ENCODE data around the gene STXBP5.

- TF ChIP-seq, protein P1, sequence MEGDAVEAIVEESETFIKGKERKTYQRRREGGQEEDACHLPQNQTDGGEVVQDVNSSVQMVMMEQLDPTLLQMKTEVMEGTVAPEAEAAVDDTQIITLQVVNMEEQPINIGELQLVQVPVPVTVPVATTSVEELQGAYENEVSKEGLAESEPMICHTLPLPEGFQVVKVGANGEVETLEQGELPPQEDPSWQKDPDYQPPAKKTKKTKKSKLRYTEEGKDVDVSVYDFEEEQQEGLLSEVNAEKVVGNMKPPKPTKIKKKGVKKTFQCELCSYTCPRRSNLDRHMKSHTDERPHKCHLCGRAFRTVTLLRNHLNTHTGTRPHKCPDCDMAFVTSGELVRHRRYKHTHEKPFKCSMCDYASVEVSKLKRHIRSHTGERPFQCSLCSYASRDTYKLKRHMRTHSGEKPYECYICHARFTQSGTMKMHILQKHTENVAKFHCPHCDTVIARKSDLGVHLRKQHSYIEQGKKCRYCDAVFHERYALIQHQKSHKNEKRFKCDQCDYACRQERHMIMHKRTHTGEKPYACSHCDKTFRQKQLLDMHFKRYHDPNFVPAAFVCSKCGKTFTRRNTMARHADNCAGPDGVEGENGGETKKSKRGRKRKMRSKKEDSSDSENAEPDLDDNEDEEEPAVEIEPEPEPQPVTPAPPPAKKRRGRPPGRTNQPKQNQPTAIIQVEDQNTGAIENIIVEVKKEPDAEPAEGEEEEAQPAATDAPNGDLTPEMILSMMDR (conservative IDR thresholded peaks at IDR 0.05; ENCODE audit: low read depth, low read length): no peak
- peak; percentile 96 for TF ChIP-seq CEBPB (IDR thresholded peaks at IDR 0.05; ENCODE audit: low read depth, low read length)
- no peak for TF ChIP-seq MAFK (IDR thresholded peaks at IDR 0.05; ENCODE audit: low read depth, low read length)
- TF ChIP-seq, protein P2, sequence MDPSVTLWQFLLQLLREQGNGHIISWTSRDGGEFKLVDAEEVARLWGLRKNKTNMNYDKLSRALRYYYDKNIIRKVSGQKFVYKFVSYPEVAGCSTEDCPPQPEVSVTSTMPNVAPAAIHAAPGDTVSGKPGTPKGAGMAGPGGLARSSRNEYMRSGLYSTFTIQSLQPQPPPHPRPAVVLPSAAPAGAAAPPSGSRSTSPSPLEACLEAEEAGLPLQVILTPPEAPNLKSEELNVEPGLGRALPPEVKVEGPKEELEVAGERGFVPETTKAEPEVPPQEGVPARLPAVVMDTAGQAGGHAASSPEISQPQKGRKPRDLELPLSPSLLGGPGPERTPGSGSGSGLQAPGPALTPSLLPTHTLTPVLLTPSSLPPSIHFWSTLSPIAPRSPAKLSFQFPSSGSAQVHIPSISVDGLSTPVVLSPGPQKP (IDR thresholded peaks at IDR 0.05; ENCODE audit: borderline replicate concordance, low read depth, low read length): no peak
- no peak for TF ChIP-seq RCOR1 (IDR thresholded peaks at IDR 0.05; ENCODE audit: insufficient replicate concordance, low read length)
- no peak for TF ChIP-seq RAD21 (IDR thresholded peaks at IDR 0.05; ENCODE audit: low read length)
- no peak for TF ChIP-seq POLR2A (IDR thresholded peaks at IDR 0.05; ENCODE audit: low read depth, low read length)
- no peak for TF ChIP-seq RFX5 (IDR thresholded peaks at IDR 0.05; ENCODE audit: low read depth, low read length)
- TF ChIP-seq, protein P3, sequence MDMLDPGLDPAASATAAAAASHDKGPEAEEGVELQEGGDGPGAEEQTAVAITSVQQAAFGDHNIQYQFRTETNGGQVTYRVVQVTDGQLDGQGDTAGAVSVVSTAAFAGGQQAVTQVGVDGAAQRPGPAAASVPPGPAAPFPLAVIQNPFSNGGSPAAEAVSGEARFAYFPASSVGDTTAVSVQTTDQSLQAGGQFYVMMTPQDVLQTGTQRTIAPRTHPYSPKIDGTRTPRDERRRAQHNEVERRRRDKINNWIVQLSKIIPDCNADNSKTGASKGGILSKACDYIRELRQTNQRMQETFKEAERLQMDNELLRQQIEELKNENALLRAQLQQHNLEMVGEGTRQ (IDR thresholded peaks at IDR 0.05; ENCODE audit: low read depth, low read length): no peak
- TF ChIP-seq BHLHE40 (IDR thresholded peaks at IDR 0.05; ENCODE audit: low read depth, low read length): no peak
Measured at GRCh38 chr6:147322299-147323162, 118.3 kb downstream of the STXBP5 start.

All from IMR-90 (cell line).